Measurements from ENCODE around the gene FOXL3.

- TF ChIP-seq CTCF (IDR thresholded peaks at IDR 0.05 in 2 of 3, conservative IDR thresholded peaks at IDR 0.05 in 1 of 3; ENCODE audit: borderline replicate concordance in 1 of 3, insufficient read depth in 1 of 3, low read depth in 2 of 3, low read length in 2 of 3) (no peak), REST (IDR thresholded peaks at IDR 0.05; ENCODE audit: low read depth) (no peak)
Measured at GRCh38 chr7:260441-261281, 29.3 kb upstream of the FOXL3 start.
